Uterus (tissue), 2 donors: ENCODE measurements around the gene SLC47A2.
A peak's percentile ranks its signal among the peaks of the same experiment; 100 is the strongest.

Experiments used
- CTCF ChIP-seq, 4 experiments: fragments of 200-600 bp in 2 of 4; fragments of 450-650 bp in 2 of 4; sonication (generic) in 2 of 4; IDR thresholded peaks; one replicate each; pipeline ENCODE4 v1.5.1; 2016 to 2019; ENCODE audit warnings: antibody characterized with exemption in 4 of 4, mild to moderate bottlenecking in 2 of 4, moderate library complexity in 1 of 4
- POLR2A ChIP-seq, 2 donors: fragments of 450-650 bp; IDR thresholded peaks; one replicate each; pipeline ENCODE4 v1.6.1; 2016; ENCODE audit warnings: antibody characterized with exemption in 2 of 2, mild to moderate bottlenecking in 1 of 2, moderate library complexity in 1 of 2

GRCh38 chr17:19753661-19754463 lies 37.5 kb upstream of the SLC47A2 start:
- TF ChIP-seq CTCF (IDR thresholded peaks at IDR 0.05) (peak in 1 of 4 experiments; percentile 34), POLR2A (IDR thresholded peaks at IDR 0.05) (no peak)
